Keratinocyte (primary cell): Measurements from ENCODE around the gene CENPH. TPM values are rescaled to one million over a fixed set of nuclear protein-coding genes. Genes with fewer than 3 reads are reported as not detected.

Experiments
- DNase-seq: peaks from one replicate; pipeline ENCODE4 v3.0.0-alpha.2; 2011; ENCODE audit warnings: low read depth, missing footprints, low spot score
- FAIRE-seq: peaks from 2 replicates; lab custom pipeline; 2011; peaks lifted over from hg19 to GRCh38; lab: Jason Lieb, UNC
- H2AFZ ChIP-seq: 2 replicates; pipeline ENCODE4 v1.6.0; 2012; ENCODE audit warnings: low read length, control low read depth, inconsistent platforms; ENCODE audit not compliant: control insufficient read depth
- H3K27ac ChIP-seq: 2 replicates; pipeline ENCODE4 v1.5.1; 2011; ENCODE audit warnings: low read length; ENCODE audit not compliant: control insufficient read depth, insufficient read depth
- H3K27me3 ChIP-seq: 3 replicates; pipeline ENCODE4 v1.6.0; 2011; ENCODE audit warnings: low read length; ENCODE audit not compliant: control insufficient read depth, insufficient read depth; ENCODE audit errors: extremely low read depth
- H3K36me3 ChIP-seq, 2 experiments: 2 replicates in 1 of 2; 3 replicates in 1 of 2; pipeline ENCODE4 v1.5.1; 2011; ENCODE audit warnings: low read length in 2 of 2, mild to moderate bottlenecking in 1 of 2; ENCODE audit not compliant: control insufficient read depth in 2 of 2, insufficient read depth in 2 of 2; ENCODE audit errors: extremely low read depth in 1 of 2
- H3K4me1 ChIP-seq: 3 replicates; pipeline ENCODE4 v1.5.1; 2011; ENCODE audit warnings: low read length; ENCODE audit not compliant: control insufficient read depth, insufficient read depth; ENCODE audit errors: extremely low read depth
- H3K4me2 ChIP-seq: 3 replicates; pipeline ENCODE4 v1.6.0; 2011; ENCODE audit warnings: low read depth, low read length; ENCODE audit not compliant: control insufficient read depth, insufficient read depth; ENCODE audit errors: extremely low read depth
- H3K4me3 ChIP-seq, 3 experiments: fragments of 200-600 bp in 1 of 3; sonication (generic) in 1 of 3; 2 replicates in 2 of 3; 3 replicates in 1 of 3; pipeline ENCODE4 v1.5.1; 2011 to 2016; ENCODE audit warnings: low read length in 3 of 3, mild to moderate bottlenecking in 3 of 3, control low read depth in 2 of 3, inconsistent platforms in 1 of 3, low read depth in 1 of 3, mixed read lengths in 1 of 3, mixed run types in 1 of 3, moderate library complexity in 1 of 3; ENCODE audit not compliant: control insufficient read depth in 2 of 3, insufficient read depth in 2 of 3; ENCODE audit errors: extremely low read depth in 1 of 3
- H3K79me2 ChIP-seq: 2 replicates; pipeline ENCODE4 v1.6.0; 2012; ENCODE audit warnings: low read length; ENCODE audit not compliant: control insufficient read depth, insufficient read depth
- H3K9ac ChIP-seq: 3 replicates; pipeline ENCODE4 v1.6.0; 2011; ENCODE audit warnings: low read length; ENCODE audit not compliant: control insufficient read depth, insufficient read depth; ENCODE audit errors: extremely low read depth
- H3K9me1 ChIP-seq: 3 replicates; pipeline ENCODE4 v1.6.0; 2011; ENCODE audit warnings: low read length; ENCODE audit not compliant: control insufficient read depth, insufficient read depth; ENCODE audit errors: extremely low read depth
- H3K9me3 ChIP-seq: 2 replicates; pipeline ENCODE4 v1.5.1; 2012; ENCODE audit warnings: low read depth, low read length; ENCODE audit not compliant: control insufficient read depth
- H4K20me1 ChIP-seq: 3 replicates; pipeline ENCODE4 v1.6.0; 2011; ENCODE audit warnings: low read length; ENCODE audit not compliant: control insufficient read depth, insufficient read depth; ENCODE audit errors: extremely low read depth
- CTCF ChIP-seq, 3 experiments: IDR thresholded peaks in 1 of 3; conservative IDR thresholded peaks in 1 of 3; optimal IDR thresholded peaks in 1 of 3; 2 replicates in 2 of 3; 3 replicates in 1 of 3; pipeline versions ENCODE3 to v1.5.1; 2011; ENCODE audit warnings: low read length in 3 of 3, mild to moderate bottlenecking in 3 of 3, moderate library complexity in 2 of 3, control low read depth in 1 of 3, inconsistent platforms in 1 of 3; ENCODE audit not compliant: insufficient read depth in 2 of 3; ENCODE audit errors: extremely low read depth in 1 of 3
- EZH2 ChIP-seq: IDR thresholded peaks from one replicate; pipeline ENCODE4 v1.6.1; 2012; ENCODE audit warnings: inconsistent platforms, mild to moderate bottlenecking, low read length, moderate library complexity
- dilution Hi-C: fragments of 300-500 bp; cut with MboI; formaldehyde crosslinking; loops from one replicate; pipeline ENCODE4 v1.7.0; 2020; ENCODE audit warnings: low sequenced_read_pairs; ENCODE audit not compliant: extremely low pct_ligation_motif_present
- polyA plus RNA-seq, 5 experiments: library from polyadenylated mRNA; depleted of rRNA in 3 of 5; stranded (reverse) in 3 of 5; stranded (forward) in 1 of 5; unstranded in 1 of 5; fragments of >200 nt; gene quantifications; 1 replicate in 1 of 5; 2 replicates in 3 of 5; 3 replicates in 1 of 5; pipeline versions ENCODE4 v1.2.1 to v1.2.3, GENCODE V29; 2011 to 2012; ENCODE audit warnings: missing spikeins in 2 of 5, low read depth in 1 of 5, low replicate concordance in 1 of 5

Gene CENPH
- polyA plus RNA-seq, 1 donor (not counting 4 experiments of a cell fraction or from before 2014, with no cell fraction given): 13.4 TPM

- DNase-seq (no peak), FAIRE-seq (no peak)
- Histone ChIP-seq H2AFZ (peak overlapping the region; percentile 97), H3K4me1 (peaks cover 22% of the 10 kb centered on the region), H3K9me1 (no peaks in the 10 kb centered on the region), H3K79me2 (peaks cover 42% of the 10 kb centered on the region), H3K4me2 (peak overlapping the region; percentile 84), H3K36me3 (peaks cover 5 to 22% of the 10 kb centered on the region in 2 experiments), H3K27me3 (no peaks in the 10 kb centered on the region), H3K9me3 (no peaks in the 10 kb centered on the region), H3K27ac (peak overlapping the region; percentile 81), H3K4me3 (peak overlapping the region; percentile 77 to 86 (median 81)), H4K20me1 (no peaks in the 10 kb centered on the region), H3K9ac (peak overlapping the region; percentile 81)
- TF ChIP-seq CTCF (optimal IDR thresholded peaks at IDR 0.05 in 1 of 3, IDR thresholded peaks at IDR 0.05 in 1 of 3, conservative IDR thresholded peaks at IDR 0.05 in 1 of 3; ENCODE audit: extremely low read depth in 1 of 3, insufficient read depth in 2 of 3, low read length in 3 of 3) (no peak), EZH2 (no peak)
- dilution Hi-C loops: no loop called here
Measured at GRCh38 chr5:69167493-69167855, 21.9 kb upstream of the CENPH start.

- DNase-seq: no peak
- Histone ChIP-seq H3K27ac (peak overlapping the region; percentile 81), H3K79me2 (peaks cover 42% of the 10 kb centered on the region), H3K4me3 (peak overlapping the region; percentile 77 to 86 (median 81)), H3K4me2 (peak overlapping the region; percentile 84), H3K9me1 (no peaks in the 10 kb centered on the region), H2AFZ (peak overlapping the region; percentile 97), H4K20me1 (no peaks in the 10 kb centered on the region), H3K4me1 (peaks cover 22% of the 10 kb centered on the region), H3K36me3 (peaks cover 5 to 23% of the 10 kb centered on the region in 2 experiments), H3K9ac (peak overlapping the region; percentile 81), H3K27me3 (no peaks in the 10 kb centered on the region), H3K9me3 (no peaks in the 10 kb centered on the region)
- dilution Hi-C loops: no loop called here
- TF ChIP-seq CTCF (optimal IDR thresholded peaks at IDR 0.05 in 1 of 3, IDR thresholded peaks at IDR 0.05 in 1 of 3, conservative IDR thresholded peaks at IDR 0.05 in 1 of 3; ENCODE audit: extremely low read depth in 1 of 3, insufficient read depth in 2 of 3, low read length in 3 of 3): no peak
- no peak for TF ChIP-seq EZH2
- no peak for FAIRE-seq
Measured at GRCh38 chr5:69167929-69168328, 21.5 kb upstream of the CENPH start.
